GM12891 (cell line): ENCODE data around the gene CDIPT.

Source experiments
- POLR2A ChIP-seq: IDR thresholded peaks from 2 replicates; pipeline ENCODE4 v1.6.1; 2011; ENCODE audit warnings: low read depth, low read length, control low read depth
- POLR2AphosphoS5 ChIP-seq: IDR thresholded peaks from 2 replicates; pipeline ENCODE4 v1.6.1; 2011; ENCODE audit warnings: low read depth, low read length, control low read depth
- TAF1 ChIP-seq: IDR thresholded peaks from 2 replicates; pipeline ENCODE4 v1.6.1; 2011; ENCODE audit warnings: low read depth, low read length, control low read depth

DNA sequence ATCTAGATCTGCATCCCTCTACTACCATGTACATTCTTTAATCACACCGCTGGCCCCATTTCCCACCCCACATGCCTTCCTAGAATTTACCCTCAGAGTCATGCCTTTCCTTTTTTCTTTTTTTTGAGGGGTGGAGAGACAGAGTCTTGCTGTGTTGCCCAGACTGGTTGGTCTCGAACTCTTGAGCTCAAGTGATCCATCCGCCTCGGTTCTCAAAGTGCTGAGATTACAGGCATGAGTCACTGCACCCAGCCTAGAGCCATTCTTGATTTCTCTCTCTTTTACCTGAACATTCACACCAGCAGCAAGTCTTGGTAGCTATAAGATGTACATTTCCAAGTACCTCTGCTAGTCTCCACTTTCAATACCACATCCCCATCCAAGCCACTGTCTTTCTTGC, 44.9 kb downstream of the CDIPT start:
- TF ChIP-seq POLR2A (no peak), TAF1 (no peak), POLR2AphosphoS5 (no peak)
